K562 (cell line): ENCODE results near the gene NRXN3.

Experiments used
- BRD4 ChIP-seq: fragments of 200-600 bp; sonication (generic); IDR thresholded peaks from 2 replicates; pipeline ENCODE4 v1.6.1; 2017; ENCODE audit warnings: inconsistent platforms
- DLX4 ChIP-seq: fragments of 250-450 bp; sonication (Bioruptor Pico); IDR thresholded peaks from 2 replicates; pipeline ENCODE4 v1.6.1; 2021; ENCODE audit warnings: mild to moderate bottlenecking
- KDM5B ChIP-seq: fragments of 200-600 bp; sonication (generic); IDR thresholded peaks from 2 replicates; pipeline ENCODE4 v1.6.1; 2012; ENCODE audit warnings: low read depth, mild to moderate bottlenecking, moderate library complexity, low read length, control low read depth, inconsistent platforms; ENCODE audit not compliant: insufficient replicate concordance
- RAD21 ChIP-seq, 2 experiments: fragments of 250-450 bp in 1 of 2; fragments of 450-650 bp in 1 of 2; sonication (Bioruptor Pico) in 1 of 2; formaldehyde crosslinking in 1 of 2; IDR thresholded peaks in 1 of 2; conservative IDR thresholded peaks in 1 of 2; 2 replicates each; pipeline versions ENCODE4 v1.4.0 to v1.8.0; 2020 to 2022; ENCODE audit warnings: mild to moderate bottlenecking in 2 of 2, moderate library complexity in 1 of 2
- RFX5 ChIP-seq: IDR thresholded peaks from 2 replicates; pipeline ENCODE4 v1.6.1; 2011; ENCODE audit warnings: low read depth, mild to moderate bottlenecking, improper control_type of control experiment, low read length
- STAT5A ChIP-seq: IDR thresholded peaks from 2 replicates; pipeline ENCODE4 v1.6.1; 2012; ENCODE audit warnings: low read length, inconsistent platforms, borderline replicate concordance
- TGIF2 ChIP-seq: sonication (generic); formaldehyde crosslinking; IDR thresholded peaks from 2 replicates; pipeline ENCODE4 v1.8.1; 2022; ENCODE audit warnings: mild to moderate bottlenecking, missing genetic modification reagents, moderate library complexity
- ZKSCAN1 ChIP-seq: fragments of 150-350 bp; IDR thresholded peaks from 2 replicates; pipeline ENCODE4 v1.6.1; 2016; ENCODE audit warnings: low read depth, low read length
- ZNF75A ChIP-seq: fragments of 450-650 bp; formaldehyde crosslinking; IDR thresholded peaks from 2 replicates; pipeline ENCODE4 v1.4.0; 2020; ENCODE audit warnings: mild to moderate bottlenecking
- ZNF79 ChIP-seq: fragments of 250-450 bp; sonication (Bioruptor Pico); IDR thresholded peaks from 2 replicates; pipeline ENCODE4 v1.4.0; 2020; ENCODE audit warnings: low read depth, mild to moderate bottlenecking, moderate library complexity

DNA sequence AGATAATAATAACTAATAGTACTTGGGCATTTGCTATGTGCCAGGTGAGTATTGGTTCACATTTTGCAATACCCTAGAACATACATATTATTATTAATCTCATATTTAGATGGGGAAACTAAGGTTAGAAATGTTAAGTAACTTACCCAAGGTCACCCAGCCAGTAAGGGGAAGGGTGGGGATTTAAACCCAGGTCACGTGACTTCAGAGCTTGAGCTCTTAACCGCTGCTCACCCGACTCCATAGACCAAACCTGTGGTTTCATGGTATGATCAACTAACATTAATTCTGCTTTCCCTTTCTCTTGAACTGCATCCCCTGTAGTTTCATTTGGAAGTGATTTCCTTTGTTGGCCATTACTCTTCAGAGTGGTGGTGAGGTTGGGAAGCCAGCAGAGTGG is 242.3 kb downstream of the NRXN3 start:
- no peak for TF ChIP-seq DLX4 (CRISPR knock-in tag)
- TF ChIP-seq ZNF75A (CRISPR knock-in tag), result no peak
- no peak for TF ChIP-seq KDM5B
- no peak for TF ChIP-seq ZKSCAN1
- TF ChIP-seq RAD21 (CRISPR knock-in tag; conservative IDR thresholded peaks at IDR 0.05 in 1 of 2, IDR thresholded peaks at IDR 0.05 in 1 of 2), result no peak
- no peak for TF ChIP-seq TGIF2 (CRISPR knock-in tag)
- no peak for TF ChIP-seq BRD4
- no peak for TF ChIP-seq STAT5A
- no peak for TF ChIP-seq ZNF79
- no peak for TF ChIP-seq RFX5
